CD4-positive, alpha-beta T cell treated with Interleukin-15 for 4 hours (primary cell): ENCODE data around the gene SCRN1.
"Not testable (repeated sequence)": the region's sequence is repeated elsewhere in the genome, so short reads cannot be mapped to it uniquely, and the experiment has no call there.

ENCODE experiments used
- DNase-seq: peaks from one replicate; pipeline ENCODE4 v3.0.0-alpha.2; 2020; ENCODE audit warnings: low spot score

The SCRN1 gene

DNA sequence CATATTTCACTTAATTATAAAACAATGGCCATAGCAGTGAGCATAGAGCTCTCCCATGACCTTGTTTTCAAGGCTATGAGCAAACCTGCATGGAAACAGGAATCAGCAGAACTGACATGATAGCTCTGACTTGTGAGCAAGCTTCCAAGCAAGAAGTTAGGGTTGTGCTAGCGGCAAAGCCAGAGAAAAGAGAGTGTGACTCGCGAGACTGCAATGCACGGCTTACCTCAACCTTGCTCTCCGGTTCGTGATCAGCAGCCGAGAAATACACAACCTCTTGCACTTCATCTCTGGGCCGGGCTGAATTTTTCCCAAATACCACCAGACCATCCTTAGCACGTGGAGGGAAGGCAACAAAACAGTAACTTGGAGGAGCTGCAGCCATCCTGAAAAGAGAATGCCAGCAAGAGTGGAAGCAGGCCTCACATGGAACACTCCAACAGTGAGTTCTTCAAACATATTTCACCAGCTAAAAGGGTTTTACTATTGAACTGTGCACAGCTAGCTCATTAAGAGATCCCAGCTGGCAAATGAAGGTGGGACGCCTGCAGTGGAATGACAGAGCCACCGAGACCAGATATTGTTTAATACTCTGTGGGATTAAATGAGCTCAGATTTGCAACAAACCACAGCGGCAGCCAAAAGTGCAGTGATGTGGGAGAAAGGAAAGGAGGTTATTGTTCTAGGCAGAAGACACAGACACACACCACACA lies 20.8 kb downstream of the SCRN1 start:
- DNase-seq = no peak

- DNase-seq = no peak
Observed at GRCh38 chr7:29965030-29965429, 24.6 kb downstream of the SCRN1 start.

DNA sequence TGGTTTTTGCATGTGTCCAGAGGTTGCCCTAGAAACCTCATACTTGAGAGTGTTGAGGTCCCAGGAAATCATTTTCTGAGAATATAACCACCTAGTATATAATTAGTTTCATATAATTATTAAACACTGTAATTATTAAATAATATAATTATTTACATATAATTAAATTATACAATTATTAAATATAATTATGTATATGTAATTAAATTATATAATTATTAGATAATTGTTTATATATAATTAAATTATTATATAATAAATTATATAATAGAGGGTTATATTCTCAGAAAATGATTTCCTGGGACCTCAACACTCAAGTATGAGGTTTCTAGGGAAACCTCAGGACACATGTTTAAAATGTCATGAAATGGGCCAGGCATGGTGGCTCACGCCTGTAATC lies 27.6 kb downstream of the SCRN1 start:
- no peak for DNase-seq

GRCh38 chr7:29961611-29962010 lies 28.0 kb downstream of the SCRN1 start:
- not testable (repeated sequence) for DNase-seq

DNA sequence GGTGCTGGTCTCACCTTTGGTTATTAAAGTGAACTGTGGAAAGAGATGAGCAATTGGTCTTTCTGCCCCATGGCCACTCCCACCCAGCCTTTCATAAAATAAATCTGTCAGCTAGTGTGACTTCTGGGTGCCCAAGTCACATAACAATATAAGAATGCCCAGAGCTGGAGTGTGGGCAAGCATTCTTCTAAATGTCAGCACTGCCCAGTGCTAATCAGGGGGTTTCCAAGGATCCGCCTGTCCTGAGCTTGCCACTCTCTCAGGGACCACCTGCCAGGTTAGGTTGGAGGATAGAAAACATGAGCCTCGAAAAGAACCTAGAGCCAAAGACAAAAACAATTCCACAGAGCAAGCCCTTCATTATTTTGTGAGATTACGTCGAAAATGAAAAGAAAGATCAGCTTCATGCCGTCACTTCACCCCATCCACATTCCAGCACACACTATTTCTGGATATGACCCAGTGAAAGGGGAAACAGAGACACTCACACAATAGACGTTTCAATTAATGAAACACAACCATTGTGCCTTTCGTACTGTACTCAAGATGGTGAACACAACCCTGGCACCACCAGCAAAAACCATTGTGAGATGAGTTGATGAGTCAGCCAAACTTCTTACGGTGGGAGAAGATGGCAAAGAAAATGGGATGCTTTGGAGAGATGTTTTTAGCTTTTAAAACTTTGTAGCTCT lies 30.8 kb downstream of the SCRN1 start:
- DNase-seq = no peak

GRCh38 chr7:29957521-29958310 lies 31.9 kb downstream of the SCRN1 start:
- DNase-seq = no peak

DNA sequence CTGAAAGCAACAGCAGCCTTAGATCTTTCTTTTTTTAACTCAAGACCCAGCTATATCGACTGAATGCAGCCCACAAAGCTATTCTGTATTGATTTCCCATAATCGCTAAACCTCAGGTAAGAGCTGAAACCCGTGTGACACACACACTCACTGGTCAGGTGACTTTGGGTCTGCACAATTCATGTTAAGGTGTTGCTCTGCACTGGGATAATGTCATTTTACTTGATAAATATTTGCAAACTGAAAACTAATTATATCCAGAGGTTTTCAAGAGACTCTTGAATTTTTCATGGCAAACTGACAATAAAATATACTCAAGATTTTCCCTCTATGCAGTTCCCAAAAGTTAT lies 33.1 kb downstream of the SCRN1 start:
- no peak for DNase-seq

- DNase-seq = peak; percentile 3
Observed at GRCh38 chr7:29955799-29956486, 33.7 kb downstream of the SCRN1 start.

GRCh38 chr7:29955075-29955792 lies 34.4 kb downstream of the SCRN1 start:
- DNase-seq = no peak

DNA sequence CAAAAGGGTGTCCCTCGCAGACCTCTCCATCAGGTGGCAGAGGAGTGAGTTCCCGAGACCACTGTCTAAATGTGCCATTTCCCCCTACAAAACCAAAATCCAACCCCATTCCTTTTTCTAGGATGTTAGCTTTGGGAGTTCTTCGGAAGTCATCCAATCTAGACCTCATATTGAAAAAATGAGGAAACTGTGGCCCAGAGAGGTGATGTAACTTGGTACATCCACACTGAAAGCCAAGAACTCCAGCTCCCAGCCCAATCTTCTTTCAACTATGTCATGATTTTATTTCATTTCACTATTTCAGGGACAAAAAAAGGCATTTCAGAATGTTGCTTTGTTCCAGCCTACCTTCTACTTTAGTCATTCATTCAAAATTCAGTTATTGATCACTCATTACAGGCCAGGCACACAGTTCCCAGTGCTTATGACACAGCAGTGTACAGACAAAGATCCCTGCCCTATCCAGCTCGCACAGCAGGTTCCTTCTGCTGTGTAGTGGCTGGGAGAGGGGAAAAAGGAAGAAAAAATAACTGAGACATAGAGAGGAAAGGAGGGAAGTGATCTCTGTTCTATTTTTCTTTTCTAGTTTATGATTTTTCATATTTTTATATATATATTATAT lies 35.8 kb downstream of the SCRN1 start:
- DNase-seq = no peak

- no peak for DNase-seq
Observed at GRCh38 chr7:29951206-29951605, 38.4 kb downstream of the SCRN1 start.

DNA sequence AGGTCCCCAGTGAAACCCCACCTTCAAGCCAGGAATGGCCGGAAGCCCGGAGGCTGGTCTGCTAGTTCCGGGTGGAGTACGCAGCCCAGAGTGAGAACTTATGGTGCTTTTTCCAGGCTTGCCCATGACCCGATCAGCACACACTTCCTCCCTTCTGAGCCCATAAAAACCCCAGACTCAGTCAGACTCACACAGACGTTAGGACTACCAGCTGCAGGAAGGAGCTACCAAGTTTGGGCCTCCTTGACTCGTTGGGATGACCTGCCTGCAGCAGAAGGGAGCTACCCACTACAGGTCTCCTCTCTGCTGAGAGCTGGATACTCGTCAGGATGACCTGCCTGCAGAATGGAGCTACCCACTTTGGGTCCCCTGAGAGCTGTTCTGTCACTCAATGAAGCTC lies 39.1 kb downstream of the SCRN1 start:
- no peak for DNase-seq

DNA sequence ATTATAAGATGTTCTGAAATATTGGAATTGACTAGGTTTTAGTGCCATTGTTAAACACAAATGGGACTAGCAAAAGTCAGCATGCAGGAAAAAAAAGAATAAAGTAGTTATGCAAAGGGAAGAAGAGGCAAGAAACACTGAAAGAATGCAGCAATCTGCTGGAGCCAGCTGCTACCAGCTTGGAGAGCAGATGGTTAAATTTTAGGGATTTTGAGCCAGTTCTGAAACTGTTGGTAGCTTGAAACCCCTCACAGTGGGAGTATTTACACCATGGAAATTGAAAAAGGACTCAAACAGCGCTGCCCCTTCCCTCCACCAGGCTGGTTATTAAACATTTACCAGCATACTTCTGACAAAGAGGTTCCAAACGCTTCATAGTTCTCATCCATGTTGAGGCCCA lies 41.0 kb downstream of the SCRN1 start:
- no peak for DNase-seq

- no peak for DNase-seq
Observed at GRCh38 chr7:29946428-29947186, 43.0 kb downstream of the SCRN1 start.

- no peak for DNase-seq
Observed at GRCh38 chr7:29945259-29945809, 44.3 kb downstream of the SCRN1 start.

- DNase-seq = no peak
Observed at GRCh38 chr7:29940199-29940598, 49.4 kb downstream of the SCRN1 start.

DNA sequence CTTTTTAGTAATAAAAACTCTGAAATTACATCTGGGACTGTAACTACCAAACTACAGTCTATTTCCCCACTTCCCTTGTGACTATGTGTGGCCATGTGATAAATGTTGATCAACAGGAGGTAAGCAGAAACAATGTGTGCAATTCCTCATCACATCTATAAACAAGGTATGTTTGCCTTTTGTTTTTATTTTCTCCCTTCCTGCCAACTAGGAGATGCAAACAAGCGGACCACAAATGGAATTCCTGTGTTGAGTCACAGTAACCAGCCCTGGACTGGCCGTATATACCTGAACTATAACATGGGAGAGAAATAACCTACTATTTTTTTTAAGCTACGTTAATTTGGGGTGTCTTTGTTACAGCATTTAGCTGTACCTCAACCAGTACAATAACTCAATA lies 52.5 kb downstream of the SCRN1 start:
- DNase-seq = no peak

DNA sequence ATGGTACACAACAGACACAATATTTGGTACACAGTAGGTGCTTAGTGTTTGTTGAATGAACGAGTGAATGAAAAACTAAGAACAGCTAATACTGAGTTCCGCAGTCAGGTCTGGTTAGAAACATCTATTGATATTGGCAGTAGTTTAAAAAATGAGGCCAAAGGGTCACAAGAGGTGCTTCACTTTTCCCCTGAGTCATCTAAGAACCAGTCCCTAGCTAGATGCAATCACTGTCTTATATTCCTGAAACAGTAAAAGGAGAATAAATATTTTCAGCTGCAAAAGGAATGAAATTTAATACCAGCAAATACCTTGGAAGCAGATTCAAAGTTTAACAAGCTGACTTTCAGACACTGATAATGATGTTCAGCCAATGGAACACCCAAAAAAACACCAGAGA lies 54.5 kb downstream of the SCRN1 start:
- no peak for DNase-seq

DNA sequence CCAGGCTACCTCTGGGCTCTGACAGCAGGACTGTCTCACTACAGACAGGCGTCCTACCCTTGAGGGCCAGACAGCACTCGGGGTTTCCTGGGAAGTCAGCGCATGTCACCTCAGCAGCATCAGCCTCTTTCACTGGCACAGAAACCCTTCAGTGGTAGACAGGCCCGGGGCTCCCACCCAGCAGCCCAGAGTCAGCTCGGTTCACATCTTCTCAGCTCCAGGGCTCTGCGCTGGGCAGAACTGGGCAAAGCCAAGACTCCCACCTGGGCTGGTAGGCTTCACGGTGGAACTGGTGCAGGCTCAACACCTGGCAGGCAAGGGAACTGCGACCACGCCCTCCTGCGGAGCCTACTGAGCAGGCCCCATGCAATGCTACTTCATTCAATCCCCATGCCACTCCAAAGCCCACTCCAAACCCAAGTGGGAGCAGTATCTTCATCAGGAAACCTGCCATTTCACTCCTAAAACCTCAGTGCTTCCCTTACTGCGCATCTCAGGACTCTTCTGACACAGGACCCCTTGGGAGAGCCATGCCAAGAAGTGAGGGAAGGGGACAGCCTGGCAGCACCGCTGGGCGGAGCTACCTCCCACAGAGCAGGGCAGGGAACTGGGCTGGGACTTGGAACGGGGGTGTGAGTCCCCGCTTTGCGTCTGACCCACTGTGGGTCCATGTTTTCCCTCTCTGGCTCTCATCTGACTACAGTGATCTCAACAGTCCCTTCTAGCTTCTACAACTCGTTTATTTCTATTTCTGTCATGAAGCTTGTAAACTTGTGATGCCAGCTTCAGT lies 60.4 kb downstream of the SCRN1 start:
- DNase-seq = no peak

GRCh38 chr7:29926741-29927140 lies 62.9 kb downstream of the SCRN1 start:
- DNase-seq = no peak
